Erythroblast (primary cell): ENCODE data around the gene UCP2.

ENCODE experiments used
- GATA1 ChIP-seq: IDR thresholded peaks from 2 replicates; pipeline ENCODE4 v1.6.1; 2011; ENCODE audit warnings: low read depth, mild to moderate bottlenecking, control low read depth, low read length, moderate library complexity
- POLR2A ChIP-seq: IDR thresholded peaks from 2 replicates; pipeline ENCODE4 v1.6.1; 2011; ENCODE audit warnings: mild to moderate bottlenecking, low read length

DNA sequence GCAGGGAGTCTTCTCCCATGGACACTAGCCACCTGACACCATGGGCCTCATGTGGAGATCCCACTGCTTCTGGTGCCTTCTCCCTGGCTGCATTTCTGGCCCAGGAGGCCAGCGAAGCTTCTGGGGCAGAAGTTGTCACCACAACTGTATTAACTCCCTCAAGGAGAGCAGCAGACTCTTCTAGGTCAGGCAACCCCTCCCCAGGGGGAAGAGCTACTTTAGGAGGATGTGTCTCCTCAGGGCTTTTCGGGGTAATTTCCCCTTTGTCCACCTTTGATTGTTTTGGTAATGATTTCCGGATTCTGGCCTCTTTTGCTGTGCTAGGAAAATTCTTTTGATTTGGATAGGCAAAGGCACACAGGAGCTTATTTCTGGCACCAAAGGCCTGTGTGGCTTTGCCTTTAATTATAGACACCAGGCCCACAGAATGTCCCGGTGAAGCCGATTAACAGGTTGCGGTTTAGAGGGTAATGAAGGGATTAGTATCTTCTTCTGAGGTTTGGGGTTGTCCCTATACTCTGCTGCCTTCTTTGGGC, 8.9 kb upstream of the UCP2 start:
- TF ChIP-seq POLR2A = no peak
- no peak for TF ChIP-seq GATA1
